ENCODE data around the gene RYR2.

RYR2 gene

GRCh38 chr1:237769916-237770315, 727.9 kb downstream of the RYR2 start:
- Histone ChIP-seq H3K27ac (no peak overlapping the region), H3K36me3 (ENCODE audit: control insufficient read depth, insufficient read depth, low read length) (no peaks in the 10 kb centered on the region), H3K79me2 (no peaks in the 10 kb centered on the region), H3K27me3 (ENCODE audit: control insufficient read depth, insufficient read depth, low read length) (no peaks in the 10 kb centered on the region), H3K4me1 (no peaks in the 10 kb centered on the region), H2AFZ (no peak overlapping the region), H3K4me2 (ENCODE audit: low read length) (no peak overlapping the region), H3K4me3 (ENCODE audit: low read depth, low read length) (no peak overlapping the region), H3K9me3 (ENCODE audit: control insufficient read depth, low read length) (no peaks in the 10 kb centered on the region), H3K9ac (no peak overlapping the region)
- TF ChIP-seq, protein P1, sequence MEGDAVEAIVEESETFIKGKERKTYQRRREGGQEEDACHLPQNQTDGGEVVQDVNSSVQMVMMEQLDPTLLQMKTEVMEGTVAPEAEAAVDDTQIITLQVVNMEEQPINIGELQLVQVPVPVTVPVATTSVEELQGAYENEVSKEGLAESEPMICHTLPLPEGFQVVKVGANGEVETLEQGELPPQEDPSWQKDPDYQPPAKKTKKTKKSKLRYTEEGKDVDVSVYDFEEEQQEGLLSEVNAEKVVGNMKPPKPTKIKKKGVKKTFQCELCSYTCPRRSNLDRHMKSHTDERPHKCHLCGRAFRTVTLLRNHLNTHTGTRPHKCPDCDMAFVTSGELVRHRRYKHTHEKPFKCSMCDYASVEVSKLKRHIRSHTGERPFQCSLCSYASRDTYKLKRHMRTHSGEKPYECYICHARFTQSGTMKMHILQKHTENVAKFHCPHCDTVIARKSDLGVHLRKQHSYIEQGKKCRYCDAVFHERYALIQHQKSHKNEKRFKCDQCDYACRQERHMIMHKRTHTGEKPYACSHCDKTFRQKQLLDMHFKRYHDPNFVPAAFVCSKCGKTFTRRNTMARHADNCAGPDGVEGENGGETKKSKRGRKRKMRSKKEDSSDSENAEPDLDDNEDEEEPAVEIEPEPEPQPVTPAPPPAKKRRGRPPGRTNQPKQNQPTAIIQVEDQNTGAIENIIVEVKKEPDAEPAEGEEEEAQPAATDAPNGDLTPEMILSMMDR (IDR thresholded peaks at IDR 0.05) = no peak

DNA sequence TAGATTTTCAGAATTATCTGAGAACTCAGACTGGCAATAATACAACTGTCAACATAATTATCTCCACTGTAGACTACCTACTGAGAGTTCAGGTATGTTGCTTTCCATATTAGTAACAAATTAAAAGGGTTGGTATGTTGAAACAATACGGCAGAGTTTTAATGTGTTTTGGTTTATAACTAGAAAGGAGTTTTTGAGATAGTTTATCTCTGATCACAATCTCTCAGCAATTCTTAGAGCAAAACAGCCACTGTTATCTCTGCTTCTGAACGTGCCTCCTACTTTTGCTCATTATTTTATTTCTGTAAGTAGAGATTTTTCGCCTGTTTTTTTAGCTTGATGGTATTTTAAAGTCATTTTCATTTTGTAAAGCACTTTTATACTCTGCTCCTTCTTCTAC, 730.0 kb downstream of the RYR2 start:
- no peak overlapping the region for H3K4me3 ChIP-seq (ENCODE audit: low read depth, low read length)
- TF ChIP-seq, protein P1 (IDR thresholded peaks at IDR 0.05) = no peak
- no peak overlapping the region for H3K9ac ChIP-seq
- no peak overlapping the region for H3K27ac ChIP-seq
- H3K9me3 ChIP-seq (ENCODE audit: control insufficient read depth, low read length) = no peaks in the 10 kb centered on the region
- no peak overlapping the region for H2AFZ ChIP-seq
- H3K79me2 ChIP-seq = no peaks in the 10 kb centered on the region
- H3K4me2 ChIP-seq (ENCODE audit: low read length) = no peak overlapping the region
- no peaks in the 10 kb centered on the region for H3K4me1 ChIP-seq
- no peaks in the 10 kb centered on the region for H3K27me3 ChIP-seq (ENCODE audit: control insufficient read depth, insufficient read depth, low read length)
- H3K36me3 ChIP-seq (ENCODE audit: control insufficient read depth, insufficient read depth, low read length) = no peaks in the 10 kb centered on the region

DNA sequence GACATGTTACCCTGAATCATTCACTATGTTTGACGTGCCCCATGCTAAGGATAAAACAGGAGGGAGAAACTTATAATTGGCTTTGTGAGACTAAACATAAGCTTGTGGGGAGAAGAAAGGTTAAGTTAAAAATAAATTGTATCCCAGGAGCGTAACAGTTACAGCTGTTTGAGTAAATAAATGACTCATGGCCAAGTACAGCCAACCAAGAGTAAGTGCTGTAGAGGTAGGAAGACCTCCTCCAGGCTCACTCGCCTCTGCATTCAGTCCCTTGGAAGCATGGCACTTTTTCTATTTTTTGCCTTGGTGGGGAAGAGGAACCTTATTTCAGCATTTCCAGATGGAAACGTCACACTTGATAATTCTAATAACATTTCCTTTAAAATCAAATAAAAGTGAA, 732.3 kb downstream of the RYR2 start:
- no peaks in the 10 kb centered on the region for H3K79me2 ChIP-seq
- TF ChIP-seq, protein P1 (IDR thresholded peaks at IDR 0.05) = no peak
- H3K36me3 ChIP-seq (ENCODE audit: control insufficient read depth, insufficient read depth, low read length) = no peaks in the 10 kb centered on the region
- no peak overlapping the region for H3K9ac ChIP-seq
- H3K27ac ChIP-seq = no peak overlapping the region
- H2AFZ ChIP-seq = no peak overlapping the region
- no peaks in the 10 kb centered on the region for H3K4me1 ChIP-seq
- H3K27me3 ChIP-seq (ENCODE audit: control insufficient read depth, insufficient read depth, low read length) = no peaks in the 10 kb centered on the region
- H3K4me2 ChIP-seq (ENCODE audit: low read length) = no peak overlapping the region
- no peak overlapping the region for H3K4me3 ChIP-seq (ENCODE audit: low read depth, low read length)
- H3K9me3 ChIP-seq (ENCODE audit: control insufficient read depth, low read length) = no peaks in the 10 kb centered on the region

- H3K4me1 ChIP-seq = no peaks in the 10 kb centered on the region
Measured at GRCh38 chr1:237779356-237779755, 737.4 kb downstream of the RYR2 start.

More at GRCh38 chr1:237779356-237779755, 737.4 kb downstream of the RYR2 start:
- Histone ChIP-seq H3K36me3 (ENCODE audit: control insufficient read depth, insufficient read depth, low read length) (no peaks in the 10 kb centered on the region), H3K4me2 (ENCODE audit: low read length) (no peak overlapping the region), H3K27me3 (ENCODE audit: control insufficient read depth, insufficient read depth, low read length) (no peaks in the 10 kb centered on the region), H2AFZ (no peak overlapping the region), H3K9me3 (ENCODE audit: control insufficient read depth, low read length) (no peaks in the 10 kb centered on the region), H3K9ac (no peak overlapping the region), H3K27ac (no peak overlapping the region), H3K79me2 (no peaks in the 10 kb centered on the region), H3K4me3 (ENCODE audit: low read depth, low read length) (no peak overlapping the region)
- TF ChIP-seq, protein P1 (IDR thresholded peaks at IDR 0.05) = no peak
